Ureter (tissue), 1 donor: Measurements from ENCODE around the gene GMIP. TPM values are rescaled to one million over a fixed set of nuclear protein-coding genes. Genes with fewer than 3 reads are reported as not detected.

Experiments
- DNase-seq: peaks from one replicate; pipeline ENCODE4 v3.0.0-alpha.2; 2020; ENCODE audit warnings: low spot score
- total RNA-seq: library from RNA; stranded (reverse); gene quantifications from one replicate; pipeline ENCODE4 v1.2.4, GENCODE V29; 2023
- donor health status: DM: yes; HTN: yes; CAD: no.

Gene GMIP
- total RNA-seq, 1 donor from 2014 or later = 25.0 TPM

DNA sequence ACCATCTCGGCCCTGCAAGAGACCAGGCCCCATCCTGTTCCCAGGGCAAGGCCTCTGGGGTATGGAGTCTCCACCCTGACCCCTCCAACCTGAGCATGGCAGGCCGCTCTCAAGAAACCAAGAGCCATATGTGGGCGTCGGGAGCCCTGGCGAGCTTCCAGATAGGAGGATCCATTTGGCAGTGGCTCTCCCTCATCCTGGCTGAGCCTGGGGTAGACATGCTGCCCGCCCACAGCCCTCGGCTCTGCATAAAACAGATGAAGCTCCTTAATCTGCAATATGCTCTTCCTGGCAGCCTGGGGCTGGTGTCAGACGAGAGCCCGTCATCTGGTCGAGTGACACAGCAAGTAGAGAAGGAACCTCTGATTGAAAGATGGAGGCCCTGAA lies 13.9 kb upstream of the GMIP start:
- DNase-seq = peak; percentile 39

DNA sequence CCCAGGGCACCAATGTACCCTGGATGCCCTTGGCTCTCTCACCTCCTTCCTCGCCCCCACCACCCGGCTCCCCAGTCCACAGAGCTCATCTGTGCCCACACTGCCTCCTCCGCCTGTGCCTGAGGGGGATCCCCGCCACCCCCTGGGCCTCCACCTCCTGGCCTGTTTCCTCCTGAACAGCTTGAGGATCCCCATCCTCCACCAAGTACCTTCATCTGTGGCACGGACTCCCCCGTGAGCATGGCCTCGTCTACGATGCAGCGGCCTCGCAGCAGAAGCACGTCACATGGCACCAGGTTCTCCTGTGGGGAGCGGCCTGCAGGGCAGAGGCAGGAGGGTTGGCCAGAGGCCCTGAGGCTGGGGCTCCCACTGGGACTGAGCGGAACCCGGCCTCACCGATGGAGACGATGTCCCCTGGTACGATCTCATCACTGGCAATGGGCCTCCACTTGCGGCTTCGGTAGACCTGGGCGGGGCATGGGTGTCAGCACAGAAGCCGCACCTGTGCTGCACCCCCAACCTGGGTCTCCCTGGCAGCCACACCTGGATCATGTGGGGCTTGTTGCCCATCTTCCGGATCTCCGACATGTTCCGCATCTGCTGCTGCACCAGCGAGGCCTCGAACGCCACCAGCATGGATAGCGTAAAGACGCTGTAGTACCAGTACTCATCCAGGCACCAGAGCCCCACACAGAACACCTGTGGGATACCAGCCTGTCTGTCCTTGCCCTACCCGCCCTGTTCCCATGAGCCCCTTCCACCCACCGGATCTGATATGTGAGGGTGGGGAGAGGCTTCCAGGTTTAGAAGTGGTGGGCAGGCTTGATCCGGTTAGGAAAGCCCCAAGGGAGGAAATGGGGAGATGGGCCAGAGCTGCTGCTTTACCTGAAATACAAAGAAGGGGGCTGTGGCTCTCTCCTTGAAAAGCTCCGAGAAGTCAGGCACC lies 13.3 kb upstream of the GMIP start:
- no peak for DNase-seq

DNA sequence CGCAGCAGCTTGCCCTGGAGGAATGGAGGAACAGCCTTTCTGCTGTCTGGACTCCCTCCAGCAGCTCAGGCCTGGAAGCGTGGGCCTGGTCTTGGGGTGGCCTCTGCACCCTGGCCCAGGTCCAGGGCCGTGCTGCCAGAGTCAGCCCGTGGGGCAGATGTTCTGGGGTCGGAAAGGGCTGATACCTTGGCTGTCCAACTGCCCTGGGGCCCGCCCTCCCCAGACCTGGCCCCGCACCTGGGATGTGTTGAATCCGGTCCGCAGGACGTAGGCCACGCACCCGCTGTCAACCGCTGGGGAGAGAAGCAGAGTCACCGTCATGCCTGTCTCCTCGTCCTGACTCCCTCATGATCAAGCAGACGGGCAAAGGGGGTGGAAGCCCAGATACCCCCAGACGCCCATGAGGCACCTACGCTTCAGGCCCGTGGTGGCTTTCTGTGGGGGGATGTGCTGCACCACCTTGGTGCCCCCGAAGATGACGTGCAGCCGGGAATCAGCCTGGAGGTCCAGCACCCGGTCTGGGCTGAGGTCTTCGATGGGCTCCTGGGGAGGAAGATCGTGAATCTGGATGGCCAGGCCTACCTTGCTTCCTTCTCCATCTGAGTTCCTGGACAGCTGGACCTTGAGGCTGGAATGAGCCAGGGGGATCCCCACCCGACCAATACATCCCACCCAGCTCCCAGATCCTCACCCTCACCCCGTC lies 12.3 kb upstream of the GMIP start:
- peak; percentile 40 for DNase-seq

DNA sequence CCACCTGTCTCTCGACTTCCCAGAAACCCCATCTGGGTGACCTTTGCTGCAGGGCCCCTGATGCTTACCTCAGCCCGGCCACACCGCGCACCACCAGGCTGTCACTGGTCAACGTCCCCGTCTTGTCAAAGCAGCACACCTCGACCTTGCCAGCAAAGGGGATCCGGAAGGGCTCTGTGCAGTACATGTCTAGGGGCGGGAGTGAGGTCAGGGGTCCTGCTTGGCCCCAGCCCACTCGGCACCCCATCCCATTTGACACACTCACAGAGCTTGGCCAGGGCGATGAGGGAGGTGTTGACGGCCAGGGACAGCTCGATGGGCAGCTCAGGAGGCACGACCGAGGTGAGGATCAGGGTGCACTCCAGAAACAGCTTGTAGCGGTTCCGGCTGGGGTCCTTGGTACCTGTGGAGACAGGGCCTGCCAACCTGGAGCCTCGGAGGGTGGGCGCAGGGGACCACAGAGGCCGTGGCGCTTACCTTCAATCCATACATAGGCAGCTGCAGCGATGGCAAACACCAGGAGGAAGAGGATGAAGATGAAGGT lies 11.7 kb upstream of the GMIP start:
- peak; percentile 41 for DNase-seq

DNA sequence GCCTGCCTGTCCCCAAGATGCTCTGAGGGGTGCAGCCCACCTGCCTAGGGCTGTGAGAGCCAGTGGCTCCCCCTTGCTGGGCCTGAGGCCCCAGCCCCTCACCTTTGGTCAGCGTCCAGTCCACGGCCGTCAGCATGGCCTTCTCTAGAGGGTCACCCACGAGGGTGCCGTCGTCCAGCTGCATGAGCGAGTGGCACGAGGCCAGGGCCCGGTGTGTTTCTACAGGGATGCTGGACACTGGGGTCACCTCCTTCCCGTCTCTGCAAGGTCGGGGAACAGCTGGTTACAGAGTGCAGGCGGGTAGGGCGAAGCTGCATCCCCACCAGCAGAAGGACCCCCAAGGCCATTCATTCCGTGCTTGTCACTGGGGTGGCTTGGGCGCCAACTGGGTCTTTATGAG lies 11.0 kb upstream of the GMIP start:
- DNase-seq = no peak

DNA sequence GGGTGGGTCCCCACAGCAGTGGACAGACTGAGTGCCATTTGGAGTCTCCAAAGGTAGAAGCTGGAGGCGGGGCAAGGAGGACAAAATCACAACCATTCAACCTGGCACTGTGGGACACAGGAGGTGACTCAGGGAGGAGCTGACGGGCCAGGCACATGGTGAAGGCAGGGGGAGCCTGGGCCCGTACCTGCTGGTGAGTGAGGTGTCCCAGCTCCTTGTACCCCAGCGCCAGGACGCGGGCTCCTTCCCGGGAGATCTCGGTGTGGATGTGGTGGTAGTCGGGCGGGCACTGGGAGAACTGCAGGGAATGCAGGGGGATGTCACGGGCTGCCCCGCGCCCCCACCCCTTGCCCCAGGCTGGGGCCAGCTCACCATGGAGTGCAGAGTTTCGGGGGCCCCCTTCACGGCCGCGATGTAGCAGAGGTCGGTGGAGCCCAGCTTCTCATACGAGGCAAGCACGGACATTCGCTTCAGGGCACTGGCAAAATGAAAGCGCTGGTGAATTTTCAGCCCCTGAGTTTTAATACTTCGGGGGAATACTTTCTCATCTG lies 10.2 kb upstream of the GMIP start:
- DNase-seq = no peak

DNA sequence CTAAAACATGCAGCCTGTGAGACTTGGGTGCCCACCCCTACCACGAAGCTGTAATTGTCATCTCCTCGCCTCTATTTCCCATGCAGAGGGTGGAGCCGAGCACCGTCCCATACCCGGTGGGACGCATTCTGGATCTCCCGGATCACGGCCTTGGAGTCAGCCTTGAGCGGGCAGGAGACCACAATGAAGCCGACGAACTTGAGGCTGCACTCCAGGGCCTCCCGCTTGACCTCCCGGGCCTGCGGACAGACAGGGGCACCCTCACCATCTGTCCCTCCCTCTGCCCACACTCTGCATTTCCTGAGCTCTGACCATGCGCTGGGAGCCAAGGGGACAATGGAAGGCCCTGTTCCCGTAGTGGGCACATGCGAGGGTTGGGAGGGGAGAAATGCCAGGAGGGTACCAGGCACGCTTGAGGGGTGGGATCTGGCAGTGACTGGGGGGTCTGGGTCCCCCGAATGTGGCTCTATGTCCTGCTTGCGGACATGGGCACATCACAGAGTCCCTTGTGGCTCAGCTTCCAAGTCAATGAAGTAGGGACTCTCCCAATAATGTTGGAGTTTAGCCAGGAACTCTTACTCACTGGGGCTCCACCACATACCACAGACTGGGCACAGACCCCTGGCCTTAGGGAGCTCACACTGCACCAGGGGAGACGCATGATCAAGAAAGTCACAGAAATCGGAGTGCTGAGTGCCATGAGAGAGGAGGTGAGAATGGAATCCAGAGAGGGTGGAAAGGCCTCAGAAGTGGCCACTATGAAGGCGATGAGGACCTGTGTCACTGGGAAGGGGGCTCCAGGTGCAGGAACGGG lies 9.2 kb upstream of the GMIP start:
- no peak for DNase-seq

DNA sequence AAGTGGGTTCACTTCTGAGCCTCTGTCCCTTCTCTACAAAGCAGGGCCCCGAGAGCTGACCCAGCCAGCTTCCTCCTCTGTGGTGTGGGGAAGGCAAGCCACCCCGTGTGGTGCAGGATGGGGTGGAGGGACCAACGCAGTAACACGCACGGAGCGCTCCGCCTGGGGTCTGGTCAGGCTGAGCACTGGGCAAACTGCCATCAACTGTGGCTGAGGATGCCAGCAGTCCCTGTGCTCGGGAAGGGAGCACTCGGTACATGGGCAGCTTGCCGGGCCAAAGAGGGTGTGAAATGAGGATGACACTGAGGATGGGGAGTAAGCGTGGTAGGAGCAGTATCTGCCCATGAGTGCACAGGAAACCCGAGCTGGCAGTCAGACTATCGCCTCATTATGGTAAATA lies 7.6 kb upstream of the GMIP start:
- DNase-seq = no peak

DNA sequence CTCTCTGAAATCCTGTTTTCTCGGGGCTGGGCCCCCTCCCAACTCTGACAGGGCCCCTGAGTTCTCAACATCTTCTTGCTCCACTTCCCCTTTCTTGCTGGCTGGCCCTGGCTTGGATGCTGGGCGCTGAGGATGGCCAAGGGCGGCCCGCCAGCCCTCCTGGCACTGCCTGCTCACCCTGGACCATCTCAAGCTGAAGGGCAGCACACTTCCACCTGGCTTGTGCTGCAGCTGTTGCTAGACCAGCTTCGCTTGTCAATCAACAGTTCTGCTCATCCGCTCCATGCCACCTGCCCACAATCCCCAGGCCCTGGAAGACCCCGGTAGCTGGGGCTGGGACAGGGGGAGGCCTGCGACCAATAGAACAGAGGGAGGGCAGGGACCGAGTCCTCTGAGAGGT lies 6.9 kb upstream of the GMIP start:
- no peak for DNase-seq

DNA sequence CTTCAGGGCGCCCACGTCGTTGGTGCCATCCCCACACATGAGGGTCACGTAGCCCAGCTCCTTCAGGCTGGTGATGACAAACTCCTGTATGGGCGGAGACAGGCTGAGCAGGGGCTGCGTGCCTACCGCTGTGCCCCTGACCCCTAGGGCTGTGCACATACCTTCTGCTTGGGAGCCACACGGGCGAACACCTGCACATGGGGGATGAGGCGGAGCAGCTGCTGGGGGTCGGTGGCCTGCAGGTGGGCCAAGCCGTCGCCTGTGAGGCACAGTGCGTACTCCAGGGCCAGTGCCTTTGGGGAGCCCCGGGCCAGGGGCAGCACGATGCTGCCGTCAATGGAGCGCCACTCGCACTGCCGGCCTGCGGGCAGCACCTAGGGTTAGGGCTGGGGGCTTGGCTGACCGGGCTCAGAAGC lies 6.1 kb upstream of the GMIP start:
- DNase-seq = no peak

DNA sequence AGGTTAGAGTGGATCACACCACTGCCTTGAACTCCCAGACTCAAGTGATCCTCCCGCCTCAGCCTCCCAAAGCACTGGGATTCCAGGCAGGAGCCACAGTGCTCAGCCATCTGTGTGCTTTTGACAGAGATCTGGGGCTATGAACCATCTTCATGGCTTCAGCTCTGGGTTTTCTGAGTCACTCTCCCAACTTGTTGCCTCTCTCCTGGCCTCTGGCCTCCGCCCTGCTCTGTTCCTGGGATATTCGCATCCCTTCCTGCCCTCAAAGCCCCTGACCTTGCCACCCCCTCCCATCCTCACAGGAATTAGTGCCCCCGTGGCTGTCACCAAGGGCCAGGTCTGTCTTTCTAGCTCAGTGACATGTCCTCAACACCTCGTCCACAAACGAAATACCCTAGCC lies 5.7 kb upstream of the GMIP start:
- no peak for DNase-seq

DNA sequence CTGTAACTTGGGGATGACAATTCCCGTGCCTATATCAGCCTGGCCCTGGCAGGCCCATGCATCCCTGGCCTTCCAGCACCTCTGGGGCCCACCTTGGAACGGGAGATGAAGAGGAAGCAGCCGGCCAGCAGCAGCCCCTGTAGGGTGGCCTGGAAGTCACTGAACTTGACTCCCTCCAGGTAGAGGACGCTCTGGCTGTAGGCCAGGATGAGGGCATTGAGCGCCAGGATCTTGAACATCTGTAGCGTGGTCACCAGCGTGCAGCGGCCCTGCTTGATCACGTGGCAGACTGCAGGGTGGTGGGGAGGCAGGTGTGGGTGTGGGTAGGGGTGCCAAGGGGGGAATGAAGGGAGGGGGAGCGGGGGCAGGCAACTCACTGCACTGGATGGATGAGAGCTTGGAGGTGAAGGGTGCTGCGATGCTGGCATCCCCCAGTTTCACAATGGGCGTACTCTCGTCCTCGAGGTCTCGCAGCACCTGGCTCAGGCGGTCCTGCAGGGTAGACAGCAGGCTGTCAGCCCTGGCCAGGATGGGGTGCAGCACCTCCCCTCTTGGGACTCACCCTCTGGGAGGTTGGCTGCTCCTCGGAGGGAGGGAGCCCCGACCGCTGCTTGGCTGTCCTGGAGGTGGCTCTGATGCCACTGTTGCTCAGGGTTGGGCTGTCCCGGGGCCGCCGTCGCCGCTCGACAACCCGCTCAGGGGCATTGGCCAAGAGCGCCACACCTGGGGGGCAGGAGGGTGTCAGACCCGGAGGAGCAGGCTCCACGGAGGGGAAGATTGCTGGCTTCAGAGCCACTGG lies 3.8 kb upstream of the GMIP start:
- no peak for DNase-seq

DNA sequence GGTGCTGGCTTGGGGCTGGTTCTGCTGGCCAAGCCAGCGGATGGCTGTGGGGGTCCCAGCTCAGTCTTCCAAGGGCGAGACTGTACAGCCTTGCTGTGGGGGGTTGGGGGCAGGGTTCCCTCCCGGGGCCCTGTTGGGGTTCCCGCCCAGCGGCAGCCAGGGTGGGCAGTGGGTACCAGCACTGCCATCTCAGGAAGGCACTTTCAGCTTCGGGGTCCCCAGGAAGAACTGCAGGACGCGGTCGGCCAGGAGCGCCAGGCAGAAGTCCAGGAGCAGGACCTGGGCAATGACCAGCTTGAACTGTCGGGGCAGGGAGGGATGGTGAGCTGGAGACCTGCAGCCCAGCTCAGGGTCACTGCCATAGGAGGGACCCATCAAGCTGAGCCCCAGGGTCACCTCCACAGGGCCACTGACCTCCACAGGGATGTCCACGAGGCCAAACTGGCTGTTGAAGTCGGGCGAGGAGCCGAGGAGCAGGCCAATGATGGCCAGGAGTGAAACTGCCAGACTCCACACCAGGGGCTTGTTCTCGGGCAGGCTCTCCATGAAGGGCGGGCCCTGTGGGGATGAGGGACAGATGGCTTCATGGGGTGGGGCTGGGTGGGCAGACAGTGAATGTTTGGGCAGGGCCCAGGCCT lies 1.9 kb upstream of the GMIP start:
- no peak for DNase-seq

DNA sequence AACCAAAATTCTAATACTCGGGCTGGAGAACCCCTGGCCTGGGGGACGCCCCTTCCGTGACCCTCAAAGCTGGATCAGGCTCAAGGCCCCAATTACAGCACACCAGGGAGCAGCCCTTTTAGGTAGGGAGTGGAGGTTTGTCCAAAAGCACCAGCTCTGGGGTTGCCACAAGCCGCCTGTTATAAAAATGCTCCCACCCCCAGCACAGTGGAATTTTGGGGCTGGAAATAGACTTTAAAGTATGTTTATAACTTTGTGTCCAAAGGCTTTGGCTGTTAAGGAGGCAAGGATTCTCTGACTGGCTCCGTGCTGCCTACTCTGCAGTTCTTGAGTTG lies 564 bp upstream of the GMIP start:
- no peak for DNase-seq

DNA sequence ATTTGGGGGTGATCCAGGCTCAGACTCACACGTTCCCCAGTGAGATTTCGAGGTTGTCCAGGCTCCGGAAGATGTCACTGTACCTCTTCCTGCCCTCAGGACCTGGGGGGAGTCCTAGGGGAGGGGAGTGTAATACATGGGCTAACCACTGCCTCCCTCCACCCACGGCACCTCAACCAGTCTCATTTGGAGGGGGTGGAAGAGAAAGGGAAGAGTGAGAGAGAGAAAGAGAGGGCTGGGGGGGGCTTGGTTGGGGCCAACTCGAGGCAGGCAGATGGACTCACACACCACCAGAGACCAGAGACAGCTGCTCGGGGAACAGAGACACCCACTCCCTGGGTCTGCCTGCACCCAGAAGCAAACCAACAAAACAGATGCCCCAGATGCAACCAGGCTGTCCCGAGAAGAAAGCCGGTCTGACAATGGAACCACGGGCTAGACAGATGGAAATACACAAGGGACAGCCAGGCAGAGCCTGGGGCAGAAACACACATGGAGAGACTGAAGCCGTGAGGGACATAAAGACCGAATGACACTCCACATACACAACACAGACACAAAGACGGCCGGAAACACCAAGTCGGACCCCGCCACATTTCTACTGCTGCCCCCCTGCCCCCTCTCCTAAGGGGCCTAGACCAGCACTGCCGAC lies 825 bp downstream of the GMIP start:
- DNase-seq = no peak

DNA sequence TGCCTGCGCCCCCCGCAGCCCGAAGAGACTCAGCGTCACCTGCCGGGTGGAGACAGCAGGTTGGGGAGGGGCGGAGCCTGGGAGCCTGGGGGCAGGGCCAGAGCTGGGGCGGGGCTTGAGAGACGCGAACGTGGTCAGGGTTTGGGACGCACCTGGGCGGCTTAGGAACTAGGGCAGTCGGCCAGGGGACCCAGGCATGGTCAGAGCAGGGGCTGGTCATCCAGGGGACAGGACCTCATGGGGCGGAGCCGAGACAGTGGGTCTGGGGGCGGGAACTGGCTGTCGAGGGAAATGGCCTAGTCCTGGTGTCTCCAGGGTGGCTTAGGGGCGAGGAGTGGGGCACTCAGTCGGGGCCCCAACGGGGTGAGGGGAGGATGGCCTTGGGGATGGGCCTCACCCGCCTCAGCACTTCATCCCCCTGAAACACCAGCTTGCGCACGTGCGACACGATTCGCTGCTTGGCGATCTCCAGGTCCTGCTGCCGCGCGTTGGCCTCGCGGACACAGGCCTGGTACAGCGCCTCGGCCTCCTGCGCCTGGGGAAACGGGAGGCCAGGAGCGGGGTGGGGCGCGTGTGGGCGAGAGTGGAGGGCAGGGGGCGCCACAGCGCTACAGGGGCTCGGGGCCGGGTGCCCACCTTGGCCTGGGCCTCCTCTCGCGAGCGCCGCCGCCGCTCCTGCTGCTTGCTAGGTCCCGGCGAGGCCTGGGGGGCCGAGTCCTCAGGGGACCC lies 5.8 kb downstream of the GMIP start:
- DNase-seq = no peak

DNA sequence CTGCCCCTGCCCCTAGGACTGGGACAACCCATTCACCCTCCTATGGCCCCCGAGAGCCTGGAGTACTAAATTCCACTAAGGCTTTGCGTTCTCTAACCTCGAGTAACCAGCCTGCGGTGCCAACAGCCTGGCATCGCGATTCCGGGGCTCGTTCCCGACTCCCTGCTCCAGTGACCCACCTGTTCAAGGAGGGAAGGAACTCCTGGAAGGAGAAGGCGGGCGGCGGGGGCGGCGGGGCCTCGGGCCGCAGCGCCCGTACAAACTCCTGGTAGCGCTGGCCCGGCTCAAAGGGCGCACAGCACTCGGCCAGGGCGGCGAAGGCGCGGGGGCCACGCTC lies 6.3 kb downstream of the GMIP start:
- no peak for DNase-seq

DNA sequence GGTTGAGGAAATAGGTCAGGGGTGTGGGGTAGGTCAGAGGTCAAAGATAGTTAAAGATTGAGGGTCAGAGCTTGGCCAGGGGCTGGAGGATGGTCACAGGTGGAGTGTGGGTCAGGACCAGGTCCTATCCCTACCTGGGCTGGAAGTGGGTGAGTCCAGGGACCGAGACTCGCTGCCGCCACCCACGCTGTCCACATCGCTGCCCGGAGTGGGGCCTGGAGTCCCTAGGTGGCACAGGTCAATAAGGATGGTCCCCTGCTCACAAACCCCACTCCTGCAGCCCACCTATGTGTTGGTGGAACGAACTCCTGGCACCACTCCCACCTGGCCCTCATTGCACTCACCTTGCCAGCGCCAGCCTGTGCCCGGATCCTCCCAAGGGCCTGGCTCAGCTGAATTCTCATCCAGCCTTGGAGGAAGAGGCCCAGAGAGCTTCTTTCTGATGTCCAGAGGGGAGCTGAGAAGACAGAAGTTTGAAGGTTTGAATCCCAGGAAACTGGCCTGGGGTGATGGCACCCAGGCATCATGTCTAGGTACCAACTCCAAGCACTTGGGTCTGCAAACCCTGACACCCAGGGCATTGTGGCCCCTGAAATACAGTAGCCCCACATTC lies 6.8 kb downstream of the GMIP start:
- DNase-seq = no peak

DNA sequence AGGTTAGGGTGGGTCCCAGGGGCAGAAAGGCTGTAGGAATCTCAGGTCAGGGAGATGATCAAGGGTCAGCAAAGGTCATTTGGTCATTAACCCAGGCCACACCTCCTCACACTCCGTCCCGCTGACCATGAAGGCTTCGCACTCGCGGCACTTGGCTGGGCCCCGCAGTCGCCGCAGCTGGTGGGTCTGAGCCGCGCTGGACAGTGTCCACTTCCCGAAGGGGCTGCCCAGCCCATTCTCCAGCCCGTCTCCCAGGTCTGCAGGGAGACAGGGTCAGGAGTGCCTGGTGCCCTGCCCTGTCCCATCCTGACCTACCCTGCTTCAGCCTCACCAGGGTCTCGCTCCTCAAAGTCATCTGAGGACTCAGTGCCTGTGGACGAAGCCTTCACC lies 8.1 kb downstream of the GMIP start:
- no peak for DNase-seq
